Left renal pelvis (tissue), 4 donors: Measurements from ENCODE around the gene CHCHD4. TPM values are rescaled to one million over a fixed set of nuclear protein-coding genes. Genes with fewer than 3 reads are reported as not detected.
"Not testable (repeated sequence)": the region's sequence is repeated elsewhere in the genome, so short reads cannot be mapped to it uniquely, and the experiment has no call there.

Experiments
- DNase-seq, 4 donors: peaks; one replicate each; pipeline ENCODE4 v3.0.0-alpha.2; 2013; ENCODE audit warnings: low read depth in 4 of 4, low spot score in 3 of 4
- polyA plus RNA-seq, 4 donors: library from polyadenylated mRNA; unstranded; fragments of 120-200 nt; gene quantifications; one replicate each; pipeline ENCODE4 v1.2.1, GENCODE V29; 2013; ENCODE audit not compliant: insufficient read length in 4 of 4

The CHCHD4 gene
- polyA plus RNA-seq, 4 donors = 13.6 to 19.7 (median 18.5) TPM

- DNase-seq = no peak
These were observed 1.1 kb downstream of the CHCHD4 start for GRCh38 chr3:14123308-14124222.

GRCh38 chr3:14122301-14122700, 2.4 kb downstream of the CHCHD4 start:
- no peak for DNase-seq

- no peak for DNase-seq
These were observed 2.8 kb downstream of the CHCHD4 start for GRCh38 chr3:14121859-14122258.

GRCh38 chr3:14120921-14121448, 3.7 kb downstream of the CHCHD4 start:
- not testable (repeated sequence) for DNase-seq

GRCh38 chr3:14120111-14120920, 4.4 kb downstream of the CHCHD4 start:
- no peak for DNase-seq

GRCh38 chr3:14119651-14120050, 5.0 kb downstream of the CHCHD4 start:
- no peak for DNase-seq

- DNase-seq = no peak
These were observed 6.0 kb downstream of the CHCHD4 start for GRCh38 chr3:14118400-14119381.

- DNase-seq = no peak
These were observed 6.9 kb downstream of the CHCHD4 start for GRCh38 chr3:14117468-14118399.

GRCh38 chr3:14113965-14114635, 10.6 kb downstream of the CHCHD4 start:
- DNase-seq = no peak

- DNase-seq = no peak
These were observed 14.0 kb downstream of the CHCHD4 start for GRCh38 chr3:14110699-14111098.

GRCh38 chr3:14109821-14110220, 14.8 kb downstream of the CHCHD4 start:
- DNase-seq = not testable (repeated sequence)

- no peak for DNase-seq
These were observed 26.9 kb downstream of the CHCHD4 start for GRCh38 chr3:14097616-14098391.

GRCh38 chr3:14096742-14097141, 27.9 kb downstream of the CHCHD4 start:
- DNase-seq = no peak

GRCh38 chr3:14093831-14094230, 30.8 kb downstream of the CHCHD4 start:
- DNase-seq = no peak

- no peak for DNase-seq
These were observed 32.2 kb downstream of the CHCHD4 start for GRCh38 chr3:14092464-14092863.

- not testable (repeated sequence) for DNase-seq
These were observed 32.7 kb downstream of the CHCHD4 start for GRCh38 chr3:14091959-14092358.

GRCh38 chr3:14087461-14087860, 37.2 kb downstream of the CHCHD4 start:
- not testable (repeated sequence) for DNase-seq
